ENCODE measurements around the gene APAF1.
A peak's percentile ranks its signal among the peaks of the same experiment; 100 is the strongest.
"Not testable (repeated sequence)": the region's sequence is repeated elsewhere in the genome, so short reads cannot be mapped to it uniquely, and the experiment has no call there.

APAF1 gene, protein sequence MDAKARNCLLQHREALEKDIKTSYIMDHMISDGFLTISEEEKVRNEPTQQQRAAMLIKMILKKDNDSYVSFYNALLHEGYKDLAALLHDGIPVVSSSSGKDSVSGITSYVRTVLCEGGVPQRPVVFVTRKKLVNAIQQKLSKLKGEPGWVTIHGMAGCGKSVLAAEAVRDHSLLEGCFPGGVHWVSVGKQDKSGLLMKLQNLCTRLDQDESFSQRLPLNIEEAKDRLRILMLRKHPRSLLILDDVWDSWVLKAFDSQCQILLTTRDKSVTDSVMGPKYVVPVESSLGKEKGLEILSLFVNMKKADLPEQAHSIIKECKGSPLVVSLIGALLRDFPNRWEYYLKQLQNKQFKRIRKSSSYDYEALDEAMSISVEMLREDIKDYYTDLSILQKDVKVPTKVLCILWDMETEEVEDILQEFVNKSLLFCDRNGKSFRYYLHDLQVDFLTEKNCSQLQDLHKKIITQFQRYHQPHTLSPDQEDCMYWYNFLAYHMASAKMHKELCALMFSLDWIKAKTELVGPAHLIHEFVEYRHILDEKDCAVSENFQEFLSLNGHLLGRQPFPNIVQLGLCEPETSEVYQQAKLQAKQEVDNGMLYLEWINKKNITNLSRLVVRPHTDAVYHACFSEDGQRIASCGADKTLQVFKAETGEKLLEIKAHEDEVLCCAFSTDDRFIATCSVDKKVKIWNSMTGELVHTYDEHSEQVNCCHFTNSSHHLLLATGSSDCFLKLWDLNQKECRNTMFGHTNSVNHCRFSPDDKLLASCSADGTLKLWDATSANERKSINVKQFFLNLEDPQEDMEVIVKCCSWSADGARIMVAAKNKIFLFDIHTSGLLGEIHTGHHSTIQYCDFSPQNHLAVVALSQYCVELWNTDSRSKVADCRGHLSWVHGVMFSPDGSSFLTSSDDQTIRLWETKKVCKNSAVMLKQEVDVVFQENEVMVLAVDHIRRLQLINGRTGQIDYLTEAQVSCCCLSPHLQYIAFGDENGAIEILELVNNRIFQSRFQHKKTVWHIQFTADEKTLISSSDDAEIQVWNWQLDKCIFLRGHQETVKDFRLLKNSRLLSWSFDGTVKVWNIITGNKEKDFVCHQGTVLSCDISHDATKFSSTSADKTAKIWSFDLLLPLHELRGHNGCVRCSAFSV (N-terminal part only)

GRCh38 chr12:98644712-98645571, at the start of gene APAF1, which contains the start of gene IKBIP:
Gene APAF1, plus strand, starts transcription at chr12:98645290. Its CDS starts 3,070 bp downstream, at chr12:98648360.
Gene IKBIP, minus strand, starts transcription at chr12:98644788. Its CDS starts 87 bp downstream, at chr12:98644701.
- peak; percentile 93 to 97 (median 96) for DNase-seq (ENCODE audit: low read depth in 3 of 3)

GRCh38 chr12:98597313-98597712, 47.8 kb upstream of the APAF1 start:
- DNase-seq (ENCODE audit: low read depth in 3 of 3), result not testable (repeated sequence)

DNA sequence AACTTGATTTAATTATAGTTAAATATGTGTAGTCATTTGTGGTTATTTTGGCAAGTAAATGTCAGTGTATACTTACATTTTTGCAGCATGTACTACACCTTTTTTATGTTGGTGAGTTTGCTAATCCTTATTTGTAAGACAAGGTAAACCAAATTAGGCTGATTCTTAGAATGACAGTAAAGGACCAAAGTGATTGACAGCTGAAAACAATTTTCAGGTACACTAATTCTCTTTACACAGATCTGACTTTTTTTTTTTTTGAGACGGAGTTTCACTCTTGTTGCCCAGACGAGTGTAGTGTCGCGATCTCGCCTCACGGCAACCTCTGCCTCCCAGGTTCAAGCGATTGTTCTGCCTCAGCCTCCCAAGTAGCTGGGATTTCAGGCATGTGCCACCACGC, 43.2 kb upstream of the APAF1 start:
- no peak for DNase-seq (ENCODE audit: low read depth in 3 of 3)

DNA sequence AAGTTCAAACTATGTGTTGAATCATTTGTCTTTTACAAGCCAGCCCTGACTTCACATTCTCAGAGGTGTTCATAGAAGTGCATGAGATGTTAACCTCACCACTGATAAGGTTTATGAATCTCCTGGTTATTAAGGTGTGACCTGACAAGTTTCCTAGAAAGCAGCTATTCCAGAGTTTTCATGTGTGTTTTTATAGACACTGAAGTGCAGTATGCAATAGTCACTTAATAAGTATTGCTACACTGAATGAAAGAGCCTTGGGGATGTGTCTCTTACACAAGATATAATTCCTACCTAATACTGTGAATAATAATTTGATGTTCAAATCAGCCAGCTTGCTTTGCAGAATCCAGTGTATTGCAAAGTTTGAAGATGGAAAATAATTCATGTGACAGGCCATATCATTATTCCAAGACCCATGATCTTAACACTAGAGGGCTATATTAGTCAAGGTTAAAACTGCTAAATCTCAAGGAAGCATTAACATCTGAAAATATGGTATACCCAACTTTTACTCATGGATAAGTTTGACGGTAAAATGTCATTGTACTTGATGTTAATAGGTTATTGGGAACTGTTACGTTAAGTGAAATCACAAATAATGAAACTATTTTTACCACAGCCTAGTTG, 38.6 kb upstream of the APAF1 start:
- DNase-seq (ENCODE audit: low read depth in 3 of 3), result no peak

GRCh38 chr12:98610596-98610995, 34.5 kb upstream of the APAF1 start:
- DNase-seq (ENCODE audit: low read depth in 3 of 3), result no peak

- DNase-seq (ENCODE audit: low read depth in 3 of 3), result no peak
These were observed 32.3 kb upstream of the APAF1 start for GRCh38 chr12:98612696-98613334.

GRCh38 chr12:98618952-98619351, 26.1 kb upstream of the APAF1 start:
- DNase-seq (ENCODE audit: low read depth in 3 of 3), result no peak

DNA sequence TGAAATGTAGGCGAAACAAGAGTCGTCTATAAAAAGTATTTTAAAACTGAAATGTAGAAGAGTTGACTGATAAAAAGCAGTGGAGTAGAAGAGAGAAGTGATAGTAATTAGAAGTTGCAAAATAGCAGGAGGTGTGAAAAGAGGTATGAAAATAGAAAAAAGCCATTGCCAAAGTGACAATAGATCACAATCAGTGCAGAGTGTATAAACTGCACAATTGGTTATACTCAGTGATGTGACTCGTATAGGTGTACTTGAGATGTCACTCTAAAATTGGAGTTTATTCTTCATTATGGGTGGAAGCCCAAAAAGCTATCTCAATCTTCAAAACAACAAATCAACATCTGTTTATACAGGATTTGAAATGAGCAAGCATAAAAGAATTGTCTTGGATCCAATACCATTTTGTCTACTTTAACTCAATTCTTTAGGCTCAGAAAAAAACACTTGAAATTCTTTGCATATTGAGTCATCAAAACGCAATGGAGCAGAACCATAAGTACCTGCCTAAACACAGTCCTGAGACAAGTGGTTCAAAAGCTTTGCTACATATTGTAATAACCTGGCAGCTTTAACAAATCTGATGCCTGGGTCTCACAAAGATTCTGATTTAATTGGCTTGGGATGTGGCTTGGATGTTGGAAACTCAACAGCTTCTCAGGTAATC, 9.3 kb upstream of the APAF1 start:
- no peak for DNase-seq (ENCODE audit: low read depth in 3 of 3)

DNA sequence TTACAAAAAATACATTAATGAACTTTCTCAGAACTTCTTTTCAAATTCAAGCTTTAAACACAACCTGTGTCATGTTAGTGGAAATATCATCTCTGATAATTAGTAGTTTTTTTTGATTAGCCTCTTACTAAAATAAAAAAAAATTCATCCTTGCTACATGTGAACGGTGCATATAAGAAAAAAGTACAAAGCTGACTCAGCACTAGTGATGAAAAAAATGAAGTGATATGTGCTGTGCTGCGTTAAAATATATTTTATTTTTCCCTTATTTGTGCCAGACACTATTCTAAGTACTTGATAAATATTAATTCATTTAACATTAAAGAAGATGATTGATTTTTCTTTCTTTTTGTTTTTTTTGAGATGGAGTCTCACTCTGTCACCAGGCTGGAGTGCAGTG, 8.0 kb upstream of the APAF1 start:
- DNase-seq (ENCODE audit: low read depth in 3 of 3), result no peak

DNA sequence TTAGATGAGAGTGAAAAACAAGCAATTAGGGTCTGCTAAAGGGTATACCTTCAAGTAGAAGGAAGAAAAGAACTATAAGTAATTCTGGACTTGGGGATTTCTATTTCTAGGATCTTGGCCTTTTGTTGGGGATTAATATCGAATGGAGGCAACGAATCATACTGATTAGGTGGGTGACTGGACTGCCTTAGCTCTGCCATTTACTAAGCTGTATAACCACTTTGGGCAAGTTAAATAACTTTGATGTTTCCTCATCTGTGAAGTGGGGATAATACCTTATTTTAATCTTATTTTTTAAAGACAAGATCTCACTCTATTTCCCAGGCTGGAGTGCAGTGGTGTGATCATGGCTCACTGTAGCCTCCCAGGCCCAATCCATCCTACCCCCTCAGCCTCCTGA, 7.1 kb upstream of the APAF1 start:
- no peak for DNase-seq (ENCODE audit: low read depth in 3 of 3)

DNA sequence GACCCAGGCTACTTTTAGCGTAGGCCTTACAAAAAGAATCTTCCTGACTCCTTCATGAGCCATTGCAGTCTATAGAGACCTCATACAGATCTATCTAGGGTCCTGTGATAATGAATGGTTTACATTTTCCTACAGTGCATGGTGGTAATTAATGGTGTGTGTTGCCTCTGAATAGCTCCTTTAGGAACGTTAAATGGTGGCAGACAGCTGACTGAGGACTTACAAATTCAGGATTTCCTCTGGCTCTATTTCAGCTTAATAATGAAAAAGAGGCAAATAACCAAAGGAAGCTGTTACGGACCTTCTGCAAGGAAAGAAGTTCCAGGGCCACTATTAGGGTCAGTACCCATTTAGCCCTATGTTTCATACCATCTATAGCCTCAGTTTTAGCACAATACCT, 5.6 kb upstream of the APAF1 start:
- DNase-seq (ENCODE audit: low read depth in 3 of 3), result no peak

- not testable (repeated sequence) for DNase-seq (ENCODE audit: low read depth in 3 of 3)
These were observed 2.3 kb upstream of the APAF1 start for GRCh38 chr12:98642801-98643200.

- DNase-seq (ENCODE audit: low read depth in 3 of 3), result no peak
These were observed 718 bp upstream of the APAF1 start for GRCh38 chr12:98644433-98644711.

DNA sequence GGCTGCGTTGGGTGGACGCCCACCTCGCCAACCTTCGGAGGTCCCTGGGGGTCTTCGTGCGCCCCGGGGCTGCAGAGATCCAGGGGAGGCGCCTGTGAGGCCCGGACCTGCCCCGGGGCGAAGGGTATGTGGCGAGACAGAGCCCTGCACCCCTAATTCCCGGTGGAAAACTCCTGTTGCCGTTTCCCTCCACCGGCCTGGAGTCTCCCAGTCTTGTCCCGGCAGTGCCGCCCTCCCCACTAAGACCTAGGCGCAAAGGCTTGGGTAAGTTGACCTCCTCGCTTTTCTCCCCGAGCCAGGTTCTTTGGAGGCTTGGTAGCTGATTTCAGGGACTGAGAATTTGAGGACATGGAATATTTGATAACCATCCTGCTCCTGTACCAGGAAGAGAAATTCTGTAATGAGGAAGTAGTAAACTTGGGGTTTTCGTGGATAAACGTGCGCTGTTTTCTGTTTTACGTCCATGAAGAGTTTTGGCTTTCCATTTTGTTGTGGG, 530 bp downstream of the APAF1 start:
- DNase-seq (ENCODE audit: low read depth in 3 of 3), result peak in 1 of 3 experiments; percentile 1

GRCh38 chr12:98646294-98647090, 1.4 kb downstream of the APAF1 start:
- no peak for DNase-seq (ENCODE audit: low read depth in 3 of 3)

- no peak for DNase-seq (ENCODE audit: low read depth in 3 of 3)
These were observed 6.2 kb downstream of the APAF1 start for GRCh38 chr12:98651328-98651727.

- no peak for DNase-seq (ENCODE audit: low read depth in 3 of 3)
These were observed 8.9 kb downstream of the APAF1 start for GRCh38 chr12:98653866-98654493.

Measured in stimulated activated CD4-positive, alpha-beta T cell treated with anti-CD3 and anti-CD28 coated beads, TNF-alpha, amount 100 ng/mL, for 24 hours (primary cell).